ENCODE measurements around the gene CHN1.

DNA sequence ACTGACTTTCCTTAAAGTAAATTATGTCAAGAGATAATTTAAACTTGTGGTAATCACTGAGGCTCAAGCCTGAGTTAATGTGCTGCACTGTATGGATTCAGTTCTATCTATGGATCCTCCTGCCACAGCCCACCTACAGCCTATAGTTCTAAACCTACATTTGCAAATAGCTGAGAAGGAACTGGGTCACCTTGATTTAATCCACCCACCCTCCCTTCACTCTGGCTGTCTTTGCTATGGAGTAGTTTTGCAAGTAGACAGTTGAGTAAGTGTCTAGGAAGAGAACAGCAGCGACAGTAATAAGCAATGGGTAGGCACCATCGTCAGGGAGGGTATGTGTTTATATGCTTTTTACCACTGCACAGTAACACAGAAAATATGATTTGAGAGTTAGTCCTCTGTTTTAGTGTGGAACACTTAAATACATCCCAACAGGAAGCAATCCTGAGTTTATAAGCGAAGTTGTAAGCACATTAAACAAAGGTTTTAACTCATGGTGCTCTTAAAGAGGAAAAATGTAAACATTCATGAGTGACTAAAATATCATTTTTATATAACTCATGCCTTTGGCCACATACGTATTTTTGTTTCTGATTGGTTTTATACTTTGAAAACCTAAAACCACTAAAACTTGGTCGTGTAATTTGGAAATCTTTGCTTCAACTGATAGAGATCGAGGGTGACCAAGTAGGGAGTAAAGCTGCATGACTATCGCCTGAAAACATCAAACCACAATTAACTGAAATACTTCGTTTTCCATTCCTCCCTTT, 204.6 kb downstream of the CHN1 start:
- TF ChIP-seq, protein P1, sequence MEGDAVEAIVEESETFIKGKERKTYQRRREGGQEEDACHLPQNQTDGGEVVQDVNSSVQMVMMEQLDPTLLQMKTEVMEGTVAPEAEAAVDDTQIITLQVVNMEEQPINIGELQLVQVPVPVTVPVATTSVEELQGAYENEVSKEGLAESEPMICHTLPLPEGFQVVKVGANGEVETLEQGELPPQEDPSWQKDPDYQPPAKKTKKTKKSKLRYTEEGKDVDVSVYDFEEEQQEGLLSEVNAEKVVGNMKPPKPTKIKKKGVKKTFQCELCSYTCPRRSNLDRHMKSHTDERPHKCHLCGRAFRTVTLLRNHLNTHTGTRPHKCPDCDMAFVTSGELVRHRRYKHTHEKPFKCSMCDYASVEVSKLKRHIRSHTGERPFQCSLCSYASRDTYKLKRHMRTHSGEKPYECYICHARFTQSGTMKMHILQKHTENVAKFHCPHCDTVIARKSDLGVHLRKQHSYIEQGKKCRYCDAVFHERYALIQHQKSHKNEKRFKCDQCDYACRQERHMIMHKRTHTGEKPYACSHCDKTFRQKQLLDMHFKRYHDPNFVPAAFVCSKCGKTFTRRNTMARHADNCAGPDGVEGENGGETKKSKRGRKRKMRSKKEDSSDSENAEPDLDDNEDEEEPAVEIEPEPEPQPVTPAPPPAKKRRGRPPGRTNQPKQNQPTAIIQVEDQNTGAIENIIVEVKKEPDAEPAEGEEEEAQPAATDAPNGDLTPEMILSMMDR (IDR thresholded peaks at IDR 0.05): no peak
- TF ChIP-seq EZH2 (IDR thresholded peaks at IDR 0.05): no peak

Data from neural progenitor cell (in vitro differentiated cells).